Hepatocyte (in vitro differentiated cells): ENCODE measurements around the gene ITGAD. TPM values are rescaled to one million over a fixed set of nuclear protein-coding genes. Genes with fewer than 3 reads are reported as not detected.

Experiments used
- DNase-seq: peaks from one replicate; pipeline ENCODE4 v3.0.0-alpha.2; 2016; ENCODE audit warnings: low spot score
- H2AFZ ChIP-seq: fragments of 200-600 bp; sonication (generic); 2 replicates; pipeline ENCODE4 v1.6.0; 2016; ENCODE audit warnings: antibody characterized with exemption, mild to moderate bottlenecking
- H3K27ac ChIP-seq: fragments of 200-600 bp; sonication (generic); 2 replicates; pipeline ENCODE4 v1.5.1; 2016; ENCODE audit warnings: mild to moderate bottlenecking
- H3K27me3 ChIP-seq: fragments of 200-600 bp; sonication (generic); 2 replicates; pipeline ENCODE4 v1.6.1; 2016
- H3K36me3 ChIP-seq: fragments of 200-600 bp; sonication (generic); replicated peaks from 2 replicates; pipeline ENCODE4 v1.5.1; 2016; ENCODE audit warnings: low read depth; ENCODE audit not compliant: insufficient read depth
- H3K4me1 ChIP-seq: fragments of 200-600 bp; sonication (generic); 2 replicates; pipeline ENCODE4 v1.5.1; 2016; ENCODE audit warnings: mild to moderate bottlenecking, moderate library complexity; ENCODE audit not compliant: insufficient read depth
- H3K4me2 ChIP-seq: fragments of 200-600 bp; sonication (generic); 2 replicates; pipeline ENCODE4 v1.6.0; 2016
- H3K4me3 ChIP-seq: fragments of 200-600 bp; sonication (generic); 2 replicates; pipeline ENCODE4 v1.5.1; 2016; ENCODE audit warnings: mild to moderate bottlenecking
- H3K79me2 ChIP-seq: fragments of 200-600 bp; sonication (generic); 2 replicates; pipeline ENCODE4 v1.6.0; 2017; ENCODE audit warnings: mild to moderate bottlenecking
- H3K9me2 ChIP-seq: fragments of 200-600 bp; sonication (generic); replicated peaks from 2 replicates; pipeline ENCODE4 v1.6.0; 2017; ENCODE audit warnings: mild to moderate bottlenecking; ENCODE audit not compliant: insufficient read depth
- H3K9me3 ChIP-seq: fragments of 200-600 bp; sonication (generic); 2 replicates; pipeline ENCODE4 v1.5.1; 2016; ENCODE audit warnings: low read depth, mild to moderate bottlenecking
- H4K20me1 ChIP-seq: fragments of 200-600 bp; sonication (generic); 2 replicates; pipeline ENCODE4 v1.6.0; 2016; ENCODE audit warnings: mild to moderate bottlenecking; ENCODE audit not compliant: insufficient read depth, poor library complexity, severe bottlenecking
- CTCF ChIP-seq: fragments of 200-600 bp; sonication (generic); IDR thresholded peaks from 2 replicates; pipeline ENCODE4 v1.5.1; 2016; ENCODE audit warnings: antibody characterized with exemption, mild to moderate bottlenecking; ENCODE audit not compliant: poor library complexity
- EZH2 ChIP-seq: fragments of 200-600 bp; sonication (generic); IDR thresholded peaks from 2 replicates; pipeline ENCODE4 v1.6.1; 2016; ENCODE audit warnings: antibody characterized with exemption, mild to moderate bottlenecking, borderline replicate concordance
- EZH2phosphoT487 ChIP-seq: fragments of 200-600 bp; sonication (generic); IDR thresholded peaks from one replicate; pipeline ENCODE4 v1.6.1; 2018; ENCODE audit warnings: antibody characterized with exemption, mild to moderate bottlenecking, low read depth, moderate library complexity; ENCODE audit not compliant: unreplicated experiment, severe bottlenecking
- WGBS: methylation state at CpG from one replicate; pipeline ENCODE4 v1.1.6; 2016; ENCODE audit warnings: low lambda C conversion rate; ENCODE audit errors: missing lambda C conversion rate; 5-methylcytosine and 5-hydroxymethylcytosine counted together
- polyA plus RNA-seq: library from polyadenylated mRNA; unstranded; fragments of >200 nt; fragmentation: Nextera tagmentation; extraction: Ambion mirVana; gene quantifications from 2 replicates; pipeline ENCODE4 v1.2.1, GENCODE V29; 2016
- total RNA-seq: library from RNA; depleted of rRNA; stranded (reverse); fragments of >200 nt; gene quantifications from 2 replicates; pipeline ENCODE4 v1.2.3, GENCODE V29; 2014

The ITGAD gene
- total and polyA plus RNA-seq, 2 experiments from 2014 or later, result not detected

- no peak for DNase-seq
- Histone ChIP-seq H3K9me2 (no peaks in the 10 kb centered on the region), H3K4me1 (no peaks in the 10 kb centered on the region), H3K36me3 (no peaks in the 10 kb centered on the region), H3K27me3 (no peaks in the 10 kb centered on the region), H3K9me3 (no peaks in the 10 kb centered on the region), H3K4me3 (no peak overlapping the region), H3K27ac (no peak overlapping the region), H4K20me1 (no peaks in the 10 kb centered on the region), H2AFZ (no peak overlapping the region), H3K4me2 (no peak overlapping the region), H3K79me2 (no peaks in the 10 kb centered on the region)
- WGBS, result 83% methylated on average over 6 of the region's 6 CpGs
- TF ChIP-seq EZH2phosphoT487 (no peak), CTCF (no peak), EZH2 (no peak)
These were observed 28.7 kb upstream of the ITGAD start for GRCh38 chr16:31364421-31364820.

- Histone ChIP-seq H3K36me3 (no peaks in the 10 kb centered on the region), H4K20me1 (no peaks in the 10 kb centered on the region), H3K27ac (no peak overlapping the region), H3K4me2 (no peak overlapping the region), H3K4me1 (no peaks in the 10 kb centered on the region), H3K79me2 (no peaks in the 10 kb centered on the region), H3K27me3 (no peaks in the 10 kb centered on the region), H2AFZ (no peak overlapping the region), H3K4me3 (no peak overlapping the region), H3K9me3 (no peaks in the 10 kb centered on the region), H3K9me2 (no peaks in the 10 kb centered on the region)
- DNase-seq, result no peak
- TF ChIP-seq EZH2phosphoT487 (no peak), EZH2 (no peak), CTCF (no peak)
- WGBS, result 89% methylated on average over 7 of the region's 7 CpGs
These were observed 27.8 kb upstream of the ITGAD start for GRCh38 chr16:31365131-31365865.

- Histone ChIP-seq H2AFZ (no peak overlapping the region), H3K4me2 (no peak overlapping the region), H3K4me1 (no peaks in the 10 kb centered on the region), H3K36me3 (no peaks in the 10 kb centered on the region), H3K27me3 (no peaks in the 10 kb centered on the region), H3K79me2 (no peaks in the 10 kb centered on the region), H3K9me2 (no peaks in the 10 kb centered on the region), H3K4me3 (no peak overlapping the region), H3K27ac (no peak overlapping the region), H3K9me3 (no peaks in the 10 kb centered on the region), H4K20me1 (no peaks in the 10 kb centered on the region)
- no peak for TF ChIP-seq EZH2phosphoT487
- no peak for TF ChIP-seq EZH2
- WGBS, result 92% methylated on average over 3 of the region's 3 CpGs
- DNase-seq, result no peak
These were observed 25.3 kb upstream of the ITGAD start for GRCh38 chr16:31367853-31368252.

- DNase-seq, result no peak
- Histone ChIP-seq H3K9me3 (no peaks in the 10 kb centered on the region), H3K4me3 (no peak overlapping the region), H3K9me2 (no peaks in the 10 kb centered on the region), H3K27ac (no peak overlapping the region), H2AFZ (no peak overlapping the region), H3K4me2 (no peak overlapping the region), H4K20me1 (no peaks in the 10 kb centered on the region), H3K4me1 (no peaks in the 10 kb centered on the region), H3K36me3 (no peaks in the 10 kb centered on the region), H3K79me2 (no peaks in the 10 kb centered on the region), H3K27me3 (no peaks in the 10 kb centered on the region)
- WGBS, result 93% methylated on average over 12 of the region's 12 CpGs
- TF ChIP-seq CTCF, result no peak
- no peak for TF ChIP-seq EZH2phosphoT487
- no peak for TF ChIP-seq EZH2
These were observed 22.1 kb upstream of the ITGAD start for GRCh38 chr16:31371008-31371407.
